GOT3 (cell line): ENCODE results near the gene TEX11.
"Not testable (repeated sequence)": the region's sequence is repeated elsewhere in the genome, so short reads cannot be mapped to it uniquely, and the experiment has no call there.

Source experiments
- DNase-seq: peaks from one replicate; lab custom pipeline; 2025; ENCODE audit warnings: mixed read lengths; lab: John Stamatoyannopoulos, UW

TEX11 gene

DNA sequence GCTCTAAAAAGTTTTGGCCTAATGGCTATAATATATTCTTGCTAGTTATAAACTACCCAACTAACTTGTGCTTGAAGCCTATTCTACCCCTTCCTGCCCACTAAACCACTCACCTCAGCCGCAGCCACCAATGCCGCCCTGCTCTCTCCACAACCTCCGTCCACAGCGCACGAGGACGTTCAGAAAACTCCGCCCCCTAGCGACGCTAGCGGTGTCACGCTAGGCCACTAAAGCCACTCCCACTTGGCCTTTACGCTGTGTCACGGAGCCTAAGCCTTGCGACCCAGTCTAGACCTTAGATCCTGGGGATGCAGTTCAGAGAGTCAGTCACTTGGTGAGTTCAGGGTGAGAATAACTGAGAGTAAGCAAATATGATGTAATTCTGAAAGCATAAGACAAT, at the start of gene TEX11:
TSS of gene TEX11 (minus strand) at position 171 of the 400 bp plus-strand sequence. CDS start 922 bp downstream, outside the sequence.
- no peak for DNase-seq

DNA sequence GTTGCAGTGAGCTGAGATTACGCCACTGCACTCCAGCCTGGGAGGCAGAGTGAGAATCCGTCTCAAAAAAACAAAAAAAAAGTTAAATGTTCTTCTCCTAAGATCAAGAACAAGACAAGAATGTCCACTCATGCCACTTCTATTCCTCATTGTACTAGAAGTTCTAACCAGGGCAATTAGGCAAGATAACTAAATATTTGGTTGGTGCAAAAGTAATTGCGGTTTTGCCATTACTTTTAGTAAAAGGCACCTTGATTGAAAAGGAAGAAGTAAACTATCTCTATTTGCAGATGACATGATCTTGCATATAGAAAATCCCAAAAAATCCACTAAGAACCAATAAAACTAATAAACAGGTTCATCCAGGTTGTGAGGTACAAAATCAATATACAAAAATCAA, 46.4 kb upstream of the TEX11 start:
- no peak for DNase-seq

DNA sequence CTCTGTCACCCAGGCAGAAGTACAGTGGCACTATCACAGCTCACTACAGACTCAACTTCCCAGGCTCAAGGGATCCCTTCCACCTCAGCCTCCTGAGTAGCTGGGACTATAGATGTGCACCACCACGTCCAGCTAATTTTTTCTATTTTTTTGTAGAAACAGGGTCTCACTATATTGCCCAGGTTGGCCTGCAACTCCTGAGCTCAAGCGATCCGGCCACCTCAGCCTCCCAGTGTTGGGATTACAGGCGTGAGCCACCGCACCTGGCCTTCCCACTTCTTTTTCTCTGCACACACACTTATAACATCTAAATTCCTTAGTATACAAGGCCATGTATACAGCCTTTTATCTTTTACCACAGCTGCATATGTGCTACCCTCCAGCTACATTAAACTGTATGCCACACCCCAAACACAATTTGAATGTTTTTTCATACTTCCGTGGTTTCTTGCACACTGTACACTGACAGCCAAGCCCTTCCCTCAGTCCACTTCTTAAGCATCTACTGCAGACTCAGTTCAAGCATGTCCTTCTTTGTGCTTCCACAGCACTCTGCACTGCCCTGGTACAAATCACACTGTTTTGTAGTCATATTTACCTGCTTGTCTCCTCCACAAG, 15.9 kb upstream of the TEX11 start:
- no peak for DNase-seq

DNA sequence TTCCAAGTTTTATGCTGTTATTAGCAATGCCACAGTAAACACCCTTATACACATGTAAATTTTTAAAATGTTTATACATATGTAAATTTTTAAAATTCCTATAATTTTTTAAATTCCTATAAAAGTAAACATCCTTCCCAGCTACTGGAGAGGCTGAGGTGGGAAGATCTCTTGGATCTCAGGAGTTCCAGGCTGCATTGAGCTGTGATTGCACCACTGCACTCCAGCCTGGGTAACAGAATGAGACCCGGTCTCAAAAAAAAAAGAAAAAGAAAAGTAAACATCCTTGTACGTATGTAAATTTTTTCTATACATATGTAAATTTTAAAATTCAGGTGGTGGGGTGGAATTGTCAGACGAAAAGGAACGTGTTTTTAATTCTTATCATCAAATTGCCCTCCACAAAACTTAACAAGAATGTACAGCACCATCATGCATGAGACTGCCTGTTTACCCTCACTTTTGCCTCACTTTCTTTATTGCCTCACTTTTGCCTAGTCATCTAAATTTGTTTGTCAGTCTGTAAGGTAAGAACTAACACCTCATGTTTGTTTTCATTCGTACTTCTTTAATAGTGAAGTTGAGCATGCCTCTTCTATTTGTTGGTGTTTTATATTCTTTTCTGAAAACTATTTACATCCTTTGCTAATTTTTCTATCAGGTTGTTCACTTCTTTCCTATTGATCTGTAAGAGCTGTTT, 14.4 kb upstream of the TEX11 start:
- DNase-seq = no peak

DNA sequence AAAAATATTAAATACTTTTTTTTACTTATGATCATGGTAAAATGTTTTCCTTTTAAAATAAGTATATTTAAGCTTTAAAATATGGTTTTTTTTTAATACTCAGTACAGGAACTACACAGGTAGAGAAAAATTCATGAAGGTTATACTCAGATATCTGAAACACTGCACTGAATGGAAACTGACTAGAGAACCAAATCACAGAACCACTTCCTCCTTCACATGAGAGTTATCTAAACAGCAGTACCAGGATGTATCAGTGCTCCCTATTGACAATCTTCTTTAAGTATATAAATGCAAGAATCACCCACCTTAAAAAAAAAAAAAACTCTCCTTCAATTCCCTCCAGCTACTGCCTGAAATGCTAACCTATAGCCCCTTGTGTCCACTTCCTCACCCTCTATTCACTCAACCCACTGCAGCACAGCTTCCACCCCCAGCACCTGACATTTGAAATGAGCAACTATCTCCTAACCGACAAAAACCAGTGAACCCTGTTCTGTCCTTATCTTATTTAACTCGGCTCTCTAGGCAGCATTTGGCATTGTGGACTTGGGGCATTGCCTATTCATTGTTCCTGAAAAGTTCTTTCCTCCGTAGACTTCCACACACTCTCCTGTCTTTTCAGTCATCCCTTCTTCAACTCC, 13.3 kb upstream of the TEX11 start:
- DNase-seq = no peak

DNA sequence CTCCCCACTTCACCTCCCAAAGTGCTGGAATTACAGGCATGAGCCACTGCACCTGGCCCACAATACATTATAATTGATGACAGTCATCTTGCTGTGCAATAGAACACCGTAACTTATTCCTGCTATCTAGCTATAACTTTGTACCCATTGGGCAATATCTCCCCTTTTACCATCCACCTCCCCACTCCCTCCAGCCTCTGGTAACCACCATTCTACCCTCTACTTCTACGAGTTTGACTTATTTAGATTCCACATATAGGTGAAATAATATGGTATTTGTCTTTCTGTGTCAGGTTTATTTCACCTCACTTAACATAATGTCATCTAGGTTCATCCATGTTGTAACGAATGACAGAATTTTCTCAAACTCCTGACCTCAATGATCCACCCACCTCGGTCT, 8.2 kb upstream of the TEX11 start:
- DNase-seq = no peak

DNA sequence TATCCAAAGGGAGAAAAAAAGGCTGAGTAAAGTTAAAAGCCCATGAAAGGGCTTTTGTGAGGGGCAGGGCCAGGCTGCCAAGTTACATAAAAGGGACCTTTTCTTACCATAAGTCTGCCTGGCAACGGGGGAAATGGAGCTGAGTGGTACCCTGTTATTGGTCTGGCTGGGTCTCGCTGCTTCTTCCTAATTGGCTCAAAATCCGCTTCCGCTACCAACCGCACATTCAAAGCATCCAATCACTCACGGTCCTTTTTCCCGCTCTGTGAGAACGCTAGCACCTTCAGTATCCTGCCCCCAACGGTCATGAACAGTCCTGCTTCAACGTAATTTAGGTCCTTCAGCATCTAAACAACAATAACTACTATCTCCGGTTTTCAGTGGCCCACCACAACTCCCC, 611 bp downstream of the TEX11 start:
- DNase-seq = no peak

DNA sequence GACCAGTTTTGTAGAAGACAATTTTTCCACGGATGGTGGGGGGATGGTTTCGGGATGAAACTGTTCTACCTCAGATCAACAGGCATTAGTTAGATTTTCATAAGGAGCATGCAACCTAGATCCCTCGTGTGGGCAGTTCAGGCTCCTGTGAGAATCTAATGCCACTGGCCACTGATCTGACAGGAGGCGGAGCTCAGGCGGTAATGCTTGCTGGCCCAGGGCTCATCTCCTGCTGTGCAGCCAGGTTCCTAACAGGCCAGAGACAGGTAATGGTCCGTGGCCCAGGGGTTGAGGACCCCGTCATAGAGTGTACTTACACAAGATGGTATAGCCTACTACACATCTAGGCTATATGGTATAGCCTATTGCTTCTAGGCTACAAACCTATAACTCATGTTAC, 7.0 kb downstream of the TEX11 start:
- DNase-seq = no peak

DNA sequence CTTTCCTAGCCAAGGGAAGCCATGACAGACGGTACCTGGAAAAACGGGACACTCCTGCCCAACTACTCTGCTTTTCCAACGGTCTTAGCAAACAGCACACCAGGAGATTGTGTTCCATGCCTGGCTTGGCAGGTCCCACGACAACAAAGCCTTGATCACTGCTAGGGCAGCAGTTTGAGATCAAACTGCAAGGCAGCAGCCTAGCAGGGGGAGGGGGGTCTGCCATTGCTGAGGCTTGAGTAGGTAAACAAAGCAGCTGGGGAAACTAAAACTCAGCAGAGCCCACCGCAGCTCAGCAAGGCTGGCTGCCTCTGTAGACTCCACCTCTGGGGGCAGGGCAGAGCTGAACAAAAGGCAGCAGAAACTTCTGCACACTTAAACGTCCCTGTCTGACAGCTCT, 18.1 kb downstream of the TEX11 start:
- not testable (repeated sequence) for DNase-seq

DNA sequence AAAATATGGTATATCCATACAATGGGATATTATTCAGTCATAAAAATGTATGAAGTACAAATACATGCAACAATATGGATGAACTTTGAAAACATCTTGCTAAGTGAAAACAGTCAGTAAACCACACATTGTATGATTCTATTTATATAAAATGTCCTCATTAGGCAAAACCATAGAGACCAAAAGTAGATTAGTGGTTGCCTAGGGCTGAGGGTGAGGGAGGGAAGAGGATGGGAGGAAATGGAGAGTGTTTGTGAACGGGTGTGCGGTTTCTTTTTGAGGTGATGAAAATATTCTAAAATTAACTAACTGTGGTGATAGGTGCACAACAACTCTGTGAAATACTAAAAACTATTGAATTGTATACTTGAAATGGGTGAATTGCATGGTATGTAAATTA, 29.6 kb downstream of the TEX11 start:
- no peak for DNase-seq

DNA sequence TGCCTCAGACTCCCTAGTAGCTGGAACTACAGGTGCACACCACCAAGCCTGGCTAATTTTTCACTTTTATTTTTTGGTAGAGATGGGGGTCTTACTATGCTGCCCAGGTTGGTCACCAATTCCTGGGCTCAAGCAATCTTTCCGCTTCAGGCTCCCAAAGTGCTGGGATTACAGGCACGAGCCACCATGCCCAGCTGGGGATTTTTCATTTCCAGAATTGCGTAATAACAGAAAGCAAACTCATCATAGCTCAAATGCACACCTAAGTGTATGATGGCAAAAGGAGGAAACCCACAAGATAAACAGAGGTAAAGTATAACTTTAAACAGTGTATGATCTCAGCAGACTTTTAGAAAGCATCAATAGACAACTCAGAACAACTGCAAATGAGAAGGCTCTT, 56.2 kb downstream of the TEX11 start:
- DNase-seq = no peak

DNA sequence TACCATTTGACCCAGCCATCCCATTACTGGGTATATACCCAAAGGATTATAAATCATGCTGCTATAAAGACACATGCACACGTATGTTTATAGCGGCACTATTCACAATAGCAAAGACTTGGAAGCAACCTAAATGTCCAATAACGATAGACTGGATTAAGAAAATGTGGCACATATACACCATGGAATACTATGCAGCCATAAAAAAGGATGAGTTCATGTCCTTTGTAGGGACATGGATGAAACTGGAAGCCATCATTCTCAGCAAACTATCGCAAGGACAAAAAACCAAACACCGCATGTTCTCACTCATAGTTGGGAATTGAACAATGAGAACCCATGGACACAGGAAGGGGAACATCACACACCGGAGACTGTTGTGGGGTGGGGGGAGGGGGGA, 64.4 kb downstream of the TEX11 start:
- DNase-seq = not testable (repeated sequence)

DNA sequence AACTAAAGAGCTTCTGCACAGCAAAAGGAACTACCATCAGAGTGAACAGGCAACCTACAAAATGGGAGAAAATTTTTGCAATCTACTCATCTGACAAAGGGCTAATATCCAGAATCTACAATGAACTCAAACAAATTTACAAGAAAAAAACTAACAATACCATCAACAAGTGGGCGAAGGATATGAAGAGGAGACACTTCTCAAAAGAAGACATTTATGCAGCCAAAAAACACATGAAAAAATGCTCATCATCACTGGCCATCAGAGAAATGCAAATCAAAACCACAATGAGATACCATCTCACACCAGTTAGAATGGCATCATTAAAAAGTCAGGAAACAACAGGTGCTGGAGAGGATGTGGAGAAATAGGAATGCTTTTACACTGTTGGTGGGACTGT, 64.9 kb downstream of the TEX11 start:
- not testable (repeated sequence) for DNase-seq

DNA sequence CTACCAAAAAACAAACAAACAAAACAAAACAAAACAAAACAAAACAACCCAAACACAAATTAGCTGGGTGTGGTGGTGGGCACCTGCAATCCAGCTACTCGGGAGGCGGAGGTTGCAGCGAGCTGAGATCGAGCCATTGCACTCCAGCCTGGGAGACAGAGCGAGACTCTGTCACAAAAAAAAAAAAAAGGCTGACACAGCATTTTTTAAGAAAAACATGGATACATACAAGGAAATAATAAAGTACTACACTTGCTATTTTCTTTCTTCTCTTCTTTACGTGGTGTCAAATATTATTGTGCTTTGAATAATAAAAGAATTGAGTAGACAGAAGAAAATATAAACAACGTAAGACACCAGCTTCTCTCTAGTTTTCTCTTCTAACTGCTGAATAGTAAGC, 73.9 kb downstream of the TEX11 start:
- no peak for DNase-seq

DNA sequence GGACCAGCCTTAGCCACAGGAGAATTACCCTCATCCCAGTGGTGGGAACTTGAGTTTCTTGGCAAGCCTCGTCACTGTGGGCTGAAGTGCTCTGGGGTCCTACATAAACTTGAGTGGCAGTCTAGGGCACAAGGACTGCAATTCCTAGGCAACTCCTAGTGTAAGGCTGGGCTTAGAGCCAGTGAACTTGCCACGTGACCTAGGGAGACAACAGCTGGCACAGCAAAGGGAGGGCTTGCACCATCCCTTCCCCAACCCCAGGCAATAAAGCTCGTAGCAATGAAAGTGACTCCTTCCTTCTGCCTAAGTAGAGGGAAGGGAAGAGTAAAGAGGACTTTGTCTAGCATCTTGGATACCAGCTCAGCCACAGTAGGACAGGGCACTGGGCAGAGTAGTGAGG, 81.8 kb downstream of the TEX11 start:
- no peak for DNase-seq

DNA sequence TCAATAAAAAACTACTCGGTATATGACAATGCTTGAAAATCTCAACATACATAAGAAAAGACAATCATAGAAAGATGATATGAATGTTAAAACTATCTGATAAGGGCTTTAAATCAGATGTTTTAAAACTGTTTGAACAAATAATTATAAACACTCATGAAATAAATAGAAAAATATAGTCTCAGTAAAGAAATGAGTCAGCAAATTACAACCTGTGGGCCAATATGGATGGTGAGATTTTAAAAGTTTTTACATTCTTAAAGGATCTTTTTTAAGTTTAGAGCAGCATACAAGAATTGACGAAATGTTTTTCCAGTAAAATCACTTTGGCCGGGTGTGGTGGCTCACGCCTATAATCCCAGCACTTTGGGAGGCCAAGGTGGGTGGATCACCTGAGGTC, 83.1 kb downstream of the TEX11 start:
- no peak for DNase-seq

DNA sequence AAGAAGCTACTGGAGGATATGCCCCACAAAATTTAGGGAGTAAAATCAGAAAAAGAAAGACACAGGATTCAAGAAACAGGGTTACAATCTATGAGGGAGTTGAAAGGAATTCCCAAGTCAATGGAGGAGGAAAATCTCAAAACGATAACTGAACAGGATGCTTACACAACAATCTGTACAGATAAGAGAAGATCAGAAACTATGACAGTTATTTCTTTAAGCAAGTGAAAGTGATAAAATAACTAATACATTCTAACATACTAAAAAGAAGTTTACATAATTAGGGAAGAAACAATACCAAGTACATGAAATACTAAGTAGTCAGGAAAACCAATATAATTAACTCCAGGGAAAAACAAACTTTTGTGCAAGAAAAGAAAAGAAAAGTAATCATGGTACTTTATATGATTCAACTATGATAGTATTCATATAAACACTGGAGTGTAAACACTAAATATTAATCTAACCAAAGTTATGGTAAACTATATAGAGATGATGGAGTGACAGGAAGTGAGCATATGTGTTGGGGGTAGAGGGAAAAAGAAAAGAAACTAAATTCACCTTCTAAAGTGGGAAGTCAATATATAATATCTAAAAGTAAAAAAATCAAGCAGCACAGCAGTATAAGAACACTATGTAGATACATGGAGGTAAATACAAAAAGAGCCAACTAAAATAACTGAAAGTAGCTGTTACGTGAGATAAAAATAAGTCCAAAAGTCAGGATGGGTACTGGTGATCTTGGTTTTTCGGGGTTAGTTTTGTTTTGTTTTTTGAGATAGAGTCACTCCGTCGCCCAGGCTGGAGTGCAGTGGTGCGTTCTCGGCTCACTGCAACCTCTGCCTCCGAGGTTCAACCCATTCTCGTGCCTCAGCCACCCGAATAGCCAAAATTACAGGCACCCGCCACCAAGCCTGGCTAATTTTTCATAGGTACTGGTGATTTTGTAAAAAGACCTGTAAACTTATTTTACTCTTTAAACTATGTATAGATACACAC, 99.3 kb downstream of the TEX11 start:
- DNase-seq = no peak

DNA sequence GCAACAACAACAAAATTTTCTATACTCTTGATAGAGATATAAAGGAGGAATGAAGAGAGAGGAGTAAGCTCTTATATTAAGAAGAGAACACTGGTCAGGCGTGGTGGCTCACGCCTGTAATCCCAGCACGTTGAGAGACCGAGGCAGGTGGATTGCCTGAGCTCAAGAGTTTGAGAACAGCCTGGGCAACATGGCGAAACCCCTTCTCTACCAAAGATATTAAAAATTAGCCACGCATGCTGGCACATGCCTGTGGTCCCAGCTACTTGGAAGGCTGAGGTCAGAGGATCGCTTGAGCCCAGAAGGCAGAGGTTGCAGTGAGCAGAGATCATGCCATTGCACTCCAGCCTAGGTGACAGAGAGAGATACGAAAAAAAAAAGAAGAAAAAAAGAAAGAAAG, 102.4 kb downstream of the TEX11 start:
- no peak for DNase-seq

DNA sequence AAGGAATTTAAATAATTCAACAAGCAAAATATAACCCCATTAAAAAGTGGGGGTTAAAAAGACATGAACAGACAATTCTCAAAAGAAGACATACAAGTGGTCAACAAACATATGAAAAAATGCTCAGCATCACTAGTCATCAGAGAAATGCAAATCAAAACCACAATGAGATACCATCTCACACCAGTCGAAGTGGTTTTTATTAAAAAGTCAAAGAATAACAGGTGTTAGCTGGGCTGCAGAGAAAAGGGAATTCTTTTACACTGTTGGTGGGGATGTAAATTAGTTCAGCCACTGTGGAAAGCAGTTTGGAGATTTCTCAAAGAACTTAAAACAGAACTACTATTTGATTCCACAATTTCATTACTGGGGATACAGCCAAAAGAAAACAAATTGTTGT, 111.8 kb downstream of the TEX11 start:
- not testable (repeated sequence) for DNase-seq

DNA sequence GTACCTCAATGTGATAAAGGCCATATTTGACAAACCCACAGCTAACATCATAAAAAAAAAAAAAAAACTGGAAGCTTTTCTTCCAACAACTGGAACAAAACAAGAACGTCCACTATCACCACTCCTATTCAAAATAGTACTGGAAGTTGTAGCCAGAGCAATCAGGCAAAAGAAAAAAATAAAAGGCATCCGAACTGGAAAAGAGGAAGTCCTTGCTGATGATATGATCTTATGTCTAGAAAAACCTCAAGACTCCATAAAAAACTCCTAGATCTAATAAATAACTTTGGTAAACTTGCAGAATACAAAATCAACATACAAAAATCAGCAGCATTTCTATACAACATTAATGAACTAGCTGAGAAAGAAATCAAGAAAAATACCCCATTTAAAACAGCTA, 134.3 kb downstream of the TEX11 start:
- no peak for DNase-seq

DNA sequence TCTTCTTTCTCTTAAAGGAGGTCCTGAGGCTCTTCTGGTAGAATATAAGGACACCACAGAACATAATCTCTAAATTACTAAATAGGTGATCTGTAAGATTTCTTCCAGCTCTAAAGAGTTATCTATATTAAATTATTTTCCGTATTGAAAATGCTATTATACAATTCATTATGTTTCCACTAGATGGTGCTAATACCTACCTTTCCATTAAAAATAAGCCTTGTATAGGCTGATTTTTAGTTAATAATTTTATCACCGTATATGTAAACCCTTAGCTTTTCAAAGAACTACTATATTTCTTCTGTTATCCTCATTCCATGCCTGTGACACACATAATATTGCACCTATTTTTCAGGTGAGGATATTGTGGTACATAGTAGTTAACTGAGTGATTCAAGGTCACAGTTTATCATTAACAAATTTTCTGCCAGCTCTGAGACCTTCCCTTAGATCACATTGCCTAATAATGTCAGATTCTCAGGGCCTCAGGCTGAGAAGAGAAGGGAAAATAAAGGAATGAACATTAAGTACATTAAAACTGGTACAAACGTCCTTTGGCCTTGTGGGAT, 138.8 kb downstream of the TEX11 start:
- DNase-seq = no peak

DNA sequence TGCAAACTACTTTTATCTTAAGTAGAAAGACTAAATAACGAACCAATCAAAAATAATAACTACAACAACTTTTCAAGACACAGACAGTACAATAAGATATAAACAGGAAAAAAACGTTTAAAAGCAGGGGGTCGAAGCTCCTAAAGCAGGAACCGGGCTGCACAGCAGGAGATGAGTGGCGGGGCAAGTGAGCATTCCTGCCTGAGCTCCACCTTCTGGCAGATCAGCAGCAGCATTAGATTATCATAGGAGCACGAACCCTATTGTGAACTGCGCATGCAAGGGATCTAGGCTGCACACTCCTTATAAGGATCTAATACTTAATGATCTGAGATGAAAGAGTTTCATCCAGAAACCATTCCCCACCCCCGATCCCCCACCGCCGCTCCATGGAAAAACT, 146.2 kb downstream of the TEX11 start:
- DNase-seq = no peak
